ENCODE measurements around the gene TECTA. TPM values are rescaled to one million over a fixed set of nuclear protein-coding genes. Genes with fewer than 3 reads are reported as not detected.
"Not testable (repeated sequence)": the region's sequence is repeated elsewhere in the genome, so short reads cannot be mapped to it uniquely, and the experiment has no call there.

The TECTA gene
- polyA plus RNA-seq, 1 of the 3 experiments (the other 2 are of a cell fraction) = 0.58 TPM

- TF ChIP-seq PBX3 (IDR thresholded peaks at IDR 0.05) = no peak
- no peak for TF ChIP-seq MEF2A (IDR thresholded peaks at IDR 0.05; ENCODE audit: borderline replicate concordance, low read depth)
- no peak for TF ChIP-seq RFX5 (IDR thresholded peaks at IDR 0.05; ENCODE audit: low read length)
Observed at GRCh38 chr11:121112498-121113455, 11.7 kb downstream of the TECTA start (continued).

- 70% methylated on average over 6 of the region's 9 CpGs for WGBS (ENCODE audit: low lambda C conversion rate)
- POLR2A ChIA-PET = no interaction called here
- H3F3A ChIP-seq (replicated peaks; ENCODE audit: insufficient read depth) = no peaks in the 10 kb centered on the region
Observed at GRCh38 chr11:121113611-121114010, 12.6 kb downstream of the TECTA start.

GRCh38 chr11:121115024-121115423 is 14.0 kb downstream of the TECTA start:
- H3K9ac ChIP-seq; H3K9me2 ChIP-seq; H2AFZ ChIP-seq (ENCODE audit: low read depth); H3F3A ChIP-seq (replicated peaks; ENCODE audit: insufficient read depth); DNase-seq; H3K36me3 ChIP-seq (replicated peaks in 1 of 2; ENCODE audit: control insufficient read depth in 1 of 2, insufficient read depth in 2 of 2, low read length in 1 of 2); H3K27me3 ChIP-seq (ENCODE audit: insufficient read depth); H4K20me1 ChIP-seq (ENCODE audit: insufficient read depth); H3K4me1 ChIP-seq (ENCODE audit: control insufficient read depth in 1 of 2, insufficient read depth in 2 of 2, low read depth in 1 of 2, low read length in 1 of 2); H3K4me2 ChIP-seq; H3K4me3 ChIP-seq (ENCODE audit: low read depth in 2 of 2, low read length in 1 of 2); H3K27ac ChIP-seq (ENCODE audit: low read depth in 2 of 2, low read length in 1 of 2); H3K9me3 ChIP-seq; H3K79me2 ChIP-seq (ENCODE audit: insufficient read depth); POLR2A ChIA-PET: not testable (repeated sequence)
- CTCF ChIA-PET = interaction anchor here (1.1 to 6.3 kb wide), 2 partner anchors 80 to 185 kb away, joined by 4 to 37 read pairs; no protein-coding TSS in a partner anchor
- WGBS (ENCODE audit: low lambda C conversion rate) = 74% methylated on average over 1 of the region's 1 CpG

More at GRCh38 chr11:121113611-121114010, 12.6 kb downstream of the TECTA start:
- no peaks in the 10 kb centered on the region for H3K9me2 ChIP-seq
- no peak overlapping the region for H3K4me2 ChIP-seq
- H3K36me3 ChIP-seq (replicated peaks in 1 of 2; ENCODE audit: control insufficient read depth in 1 of 2, insufficient read depth in 2 of 2, low read length in 1 of 2) = no peaks in the 10 kb centered on the region
- CTCF ChIA-PET = interaction anchor here (1.0 to 6.3 kb wide), 9 partner anchors 9 to 596 kb away, joined by 3 to 37 read pairs (median 4); no protein-coding TSS in a partner anchor
- H3K79me2 ChIP-seq (ENCODE audit: insufficient read depth) = no peaks in the 10 kb centered on the region
- TF ChIP-seq, protein P1, sequence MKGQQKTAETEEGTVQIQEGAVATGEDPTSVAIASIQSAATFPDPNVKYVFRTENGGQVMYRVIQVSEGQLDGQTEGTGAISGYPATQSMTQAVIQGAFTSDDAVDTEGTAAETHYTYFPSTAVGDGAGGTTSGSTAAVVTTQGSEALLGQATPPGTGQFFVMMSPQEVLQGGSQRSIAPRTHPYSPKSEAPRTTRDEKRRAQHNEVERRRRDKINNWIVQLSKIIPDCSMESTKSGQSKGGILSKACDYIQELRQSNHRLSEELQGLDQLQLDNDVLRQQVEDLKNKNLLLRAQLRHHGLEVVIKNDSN (IDR thresholded peaks at IDR 0.05; ENCODE audit: borderline replicate concordance, low read depth) = no peak
- TF ChIP-seq CHD2 (IDR thresholded peaks at IDR 0.05; ENCODE audit: low read length, partially characterized antibody) (no peak), NFIC (IDR thresholded peaks at IDR 0.05; ENCODE audit: borderline replicate concordance) (no peak), EP300 (IDR thresholded peaks at IDR 0.05; ENCODE audit: borderline replicate concordance in 1 of 2, low read depth in 1 of 2, low read length in 1 of 2) (no peak), CTCF (IDR thresholded peaks at IDR 0.05) (no peak)
- peaks cover 0 to 17% of the 10 kb centered on the region in 2 experiments; a peak in 2 of 4 replicates for H3K4me1 ChIP-seq (ENCODE audit: control insufficient read depth in 1 of 2, insufficient read depth in 2 of 2, low read depth in 1 of 2, low read length in 1 of 2)
- H2AFZ ChIP-seq (ENCODE audit: low read depth) = no peak overlapping the region
- H3K9me3 ChIP-seq = no peaks in the 10 kb centered on the region
- no peak overlapping the region for H3K9ac ChIP-seq
- no peak overlapping the region for H3K27ac ChIP-seq (ENCODE audit: low read depth in 2 of 2, low read length in 1 of 2)
- no peak overlapping the region for H3K4me3 ChIP-seq (ENCODE audit: low read depth in 2 of 2, low read length in 1 of 2)
- H4K20me1 ChIP-seq (ENCODE audit: insufficient read depth) = no peaks in the 10 kb centered on the region
- no peaks in the 10 kb centered on the region for H3K27me3 ChIP-seq (ENCODE audit: insufficient read depth)
- no peak for DNase-seq
